Occipital lobe (tissue), 2 donors: ENCODE data around the gene USP49. TPM values are rescaled to one million over a fixed set of nuclear protein-coding genes. Genes with fewer than 3 reads are reported as not detected.
"Not testable (repeated sequence)": the region's sequence is repeated elsewhere in the genome, so short reads cannot be mapped to it uniquely, and the experiment has no call there.

ENCODE experiments used
- DNase-seq: peaks from one replicate; lab custom pipeline; 2025; lab: John Stamatoyannopoulos, UW
- total RNA-seq: library from RNA; depleted of rRNA; stranded (reverse); fragments of >200 nt; gene quantifications from one replicate; pipeline ENCODE4 v1.2.3, GENCODE V29; 2014

Gene USP49
- 12.5 TPM for total RNA-seq

DNA sequence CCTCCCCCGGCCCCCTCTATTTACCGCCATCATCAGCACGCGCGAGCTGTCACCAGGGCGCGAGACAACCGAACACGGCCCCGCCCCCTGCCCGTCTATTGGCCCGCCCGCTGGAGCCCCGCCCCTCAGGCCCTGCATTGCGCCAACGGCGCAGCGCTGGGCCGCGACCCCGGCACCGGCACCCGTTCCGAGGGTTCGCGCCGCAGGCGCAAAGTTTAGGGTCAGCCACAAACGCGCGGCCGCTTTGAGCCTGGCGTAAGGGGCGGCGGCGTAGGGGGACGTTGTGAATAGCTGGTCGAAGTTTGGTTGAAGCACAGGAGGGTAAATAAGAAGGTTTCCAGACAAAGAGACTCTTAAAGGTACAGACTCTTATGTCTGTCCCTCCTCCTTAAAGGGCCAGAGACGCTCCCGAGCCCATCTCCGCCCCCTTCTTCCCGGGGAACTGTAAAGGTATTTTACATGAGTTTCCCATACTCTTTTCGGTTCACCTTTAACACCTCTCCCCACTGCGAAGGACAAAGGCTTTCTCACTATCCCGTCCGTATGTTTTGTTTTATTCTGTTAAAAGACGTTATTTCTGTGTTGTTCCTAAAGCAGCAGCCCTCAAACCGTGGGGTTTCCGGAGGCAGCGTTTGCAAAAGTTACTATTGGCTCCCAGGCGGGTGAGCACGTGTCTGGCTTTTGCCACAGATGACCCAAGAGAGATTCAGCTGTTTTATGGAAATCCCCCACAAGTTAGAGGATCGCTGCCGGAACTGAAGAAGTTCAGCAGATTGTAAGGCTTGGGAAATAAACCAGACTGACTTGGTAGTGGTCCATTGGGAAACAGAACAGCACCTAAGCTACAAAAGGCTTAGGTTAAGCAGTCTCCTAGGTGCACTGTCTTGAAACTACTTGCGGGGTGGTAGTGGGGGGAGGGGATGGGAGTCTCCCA lies at the start of gene USP49:
Gene USP49 (minus strand): TSS at position 76 of the 934 bp plus-strand sequence. CDS start 88,392 bp downstream, outside the sequence.
- peak; percentile 88 for DNase-seq

DNA sequence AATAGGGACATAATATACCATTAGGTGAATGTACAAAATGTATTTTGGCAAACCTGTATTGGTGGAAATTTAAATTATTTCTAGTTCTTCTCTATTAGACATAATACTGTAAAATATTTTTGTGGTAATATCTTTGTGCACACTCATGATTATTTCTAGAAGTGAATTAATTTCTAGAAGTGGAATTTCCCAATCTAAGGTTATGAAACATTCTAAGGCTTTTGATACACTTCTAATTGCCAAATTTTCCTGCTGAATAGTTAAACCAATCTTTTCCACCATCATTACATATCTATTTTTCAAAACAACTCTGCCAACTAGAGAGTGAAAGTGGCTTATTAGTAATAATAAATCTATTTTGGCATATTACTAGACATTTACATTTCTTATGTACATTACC lies 48.3 kb upstream of the USP49 start:
- DNase-seq: no peak

DNA sequence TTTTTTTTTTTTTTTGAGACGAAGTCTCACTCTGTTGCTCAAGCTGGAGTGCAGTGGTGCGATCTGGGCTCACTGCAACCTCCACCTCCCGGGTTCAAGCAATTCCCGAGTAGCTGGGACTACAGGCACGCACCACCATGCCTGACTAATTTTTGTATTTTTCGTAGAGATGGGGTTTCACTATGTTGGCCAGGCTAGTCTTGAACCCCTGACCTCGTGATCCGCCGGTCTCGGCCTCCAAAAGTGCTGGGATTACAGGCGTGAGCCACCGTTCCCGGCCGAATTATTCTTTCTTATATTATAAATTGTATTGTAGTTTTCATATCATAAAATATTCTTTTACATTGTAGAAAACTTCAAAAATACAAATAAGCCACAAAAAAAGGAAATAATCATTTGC lies 47.7 kb upstream of the USP49 start:
- not testable (repeated sequence) for DNase-seq

DNA sequence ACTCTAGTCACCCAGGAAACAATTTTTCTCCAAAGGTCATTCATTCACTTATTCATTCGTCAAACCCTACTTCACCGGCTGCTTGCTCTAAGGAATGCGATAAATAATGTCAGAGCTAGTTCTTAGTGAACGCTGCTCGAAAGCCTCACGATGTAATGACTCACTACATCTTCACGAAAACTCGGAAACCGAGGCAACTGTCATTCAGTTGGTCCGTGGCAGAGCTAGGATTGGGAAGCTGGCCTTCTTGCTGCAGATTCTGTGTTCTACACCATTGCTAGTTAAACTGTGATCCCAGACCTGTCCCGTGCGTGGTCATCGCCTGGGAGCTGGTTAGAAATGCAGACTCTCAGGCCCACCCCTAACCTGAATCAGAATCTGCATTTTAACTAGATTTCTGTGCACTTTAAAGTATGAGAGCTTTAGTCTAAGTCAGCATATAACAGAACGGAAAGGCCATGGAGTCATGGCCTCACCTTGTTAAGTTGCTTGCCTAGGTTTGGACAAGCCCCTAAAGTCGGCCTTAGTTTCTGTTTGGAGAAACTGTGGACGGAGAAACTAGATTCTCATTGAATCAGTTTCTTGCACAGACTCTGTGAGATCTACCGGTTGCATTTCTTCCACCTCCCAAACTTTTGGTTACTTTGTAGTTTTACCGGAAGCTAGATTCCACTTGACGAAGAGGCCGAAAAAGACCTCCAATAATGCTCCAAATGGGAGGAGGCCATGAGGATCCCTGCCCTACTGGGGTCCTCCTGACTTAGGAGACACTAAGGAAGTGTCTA lies 47.1 kb upstream of the USP49 start:
- DNase-seq: no peak

DNA sequence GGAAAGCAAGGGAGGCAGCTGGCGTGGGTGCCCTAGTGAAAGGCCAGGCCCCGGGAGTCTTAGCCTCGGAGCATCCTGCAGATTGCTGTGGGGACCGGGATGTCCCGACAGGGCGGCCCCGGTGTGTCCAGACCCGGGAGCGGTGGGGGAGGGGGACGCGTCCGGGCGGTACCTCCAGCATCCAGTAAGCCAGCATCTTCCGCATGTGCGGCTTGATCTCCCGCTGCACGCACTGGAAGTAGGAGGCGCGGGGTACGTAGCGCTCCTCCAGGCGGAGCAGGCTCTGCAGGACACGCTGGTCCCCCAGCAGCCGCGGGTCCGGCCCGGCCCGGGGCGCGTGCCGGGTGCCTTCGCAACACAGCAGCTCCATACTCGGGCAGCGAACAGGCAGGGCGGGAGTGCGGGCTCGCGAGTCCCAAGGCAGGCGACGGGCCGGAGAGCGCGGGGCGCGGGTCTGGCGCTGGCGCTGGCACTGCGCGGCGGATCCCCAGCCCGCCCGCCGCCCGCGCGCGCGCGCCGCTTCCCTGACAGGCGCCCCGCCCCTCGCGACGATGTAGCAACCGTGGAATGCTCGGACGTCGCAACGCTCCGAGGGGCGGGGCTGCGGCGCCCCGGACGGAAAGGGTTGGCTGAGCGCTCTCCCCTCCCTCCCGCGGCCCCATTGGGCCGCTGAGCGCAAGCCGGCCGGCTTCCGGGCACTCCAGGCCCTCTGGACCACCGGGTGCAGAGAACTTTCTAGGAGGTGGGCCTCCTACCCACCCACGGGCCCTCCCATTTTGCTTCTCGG lies 46.3 kb upstream of the USP49 start, which contains the start of gene CCND3:
Gene CCND3 (minus strand): TSS at position 529 of the 787 bp plus-strand sequence. CDS start 159 bp downstream, at position 370.
- DNase-seq: peak; percentile 85

DNA sequence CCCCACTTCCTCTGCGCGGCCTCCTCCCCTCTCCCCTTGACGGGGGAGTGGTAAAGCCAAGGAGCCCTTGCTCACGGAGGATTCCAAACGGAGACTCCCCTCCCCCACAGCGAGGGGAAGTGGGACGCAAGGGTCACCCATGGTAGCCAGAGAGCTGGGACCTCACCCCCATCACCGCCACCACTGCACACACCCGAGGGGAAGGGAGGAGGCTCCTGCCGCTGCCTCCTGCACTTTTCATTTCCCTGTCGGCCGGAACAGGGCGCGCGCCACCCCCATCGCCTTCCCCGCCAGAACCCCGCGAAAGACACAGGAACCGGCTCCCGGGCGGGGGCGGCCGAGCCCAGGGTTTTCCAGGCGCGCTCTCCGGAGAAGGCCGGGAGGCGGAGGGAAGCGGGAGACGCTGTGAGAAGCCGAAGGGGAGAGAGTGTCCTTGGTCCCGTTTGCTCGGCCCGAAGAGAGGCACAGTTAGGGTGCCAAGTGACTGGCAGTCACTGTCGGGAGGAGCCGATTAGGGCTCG lies 45.6 kb upstream of the USP49 start:
- peak; percentile 58 for DNase-seq

DNA sequence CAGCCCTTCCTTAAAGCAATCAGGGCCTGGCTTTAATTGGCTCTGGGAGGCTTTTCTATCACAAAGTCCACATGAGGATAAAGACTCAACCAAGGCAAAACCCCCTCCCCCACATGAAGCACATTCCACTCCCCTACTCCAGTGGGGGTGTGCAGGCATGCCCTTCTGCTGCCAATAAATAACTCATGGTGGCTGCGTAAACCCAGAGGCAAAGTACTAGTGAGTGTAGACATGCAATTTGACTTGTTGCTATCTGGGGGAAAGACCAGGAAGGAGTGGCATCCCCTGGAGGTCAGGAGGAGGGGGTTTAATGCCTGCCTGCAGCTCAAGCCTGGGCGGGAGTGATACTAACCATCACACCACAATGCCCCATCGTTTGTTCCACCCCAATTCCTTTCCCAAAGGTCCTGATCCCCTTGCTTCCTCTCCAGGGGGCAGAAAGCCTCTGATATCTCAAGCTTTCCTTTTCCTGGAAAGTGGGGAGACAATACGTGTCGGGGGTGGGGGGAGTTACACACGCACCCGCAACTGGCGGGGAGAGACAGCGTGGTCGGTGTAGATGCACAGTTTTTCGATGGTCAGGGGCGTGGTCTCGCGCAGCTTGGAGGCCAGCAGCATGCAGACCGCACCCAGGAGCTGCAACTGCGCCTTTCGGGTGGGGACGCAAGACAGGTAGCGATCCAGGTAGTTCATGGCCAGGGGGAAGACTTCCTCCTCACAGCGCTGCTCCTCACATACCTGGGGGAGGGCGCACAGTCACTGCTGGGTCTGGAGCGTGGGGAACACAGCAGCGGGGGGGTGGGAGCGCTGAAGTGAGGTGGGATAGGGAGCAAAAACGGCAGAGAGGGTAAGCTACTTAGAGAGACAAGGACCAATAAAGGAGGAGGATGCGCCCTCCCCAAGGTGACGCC lies 44.9 kb upstream of the USP49 start:
- DNase-seq: no peak

DNA sequence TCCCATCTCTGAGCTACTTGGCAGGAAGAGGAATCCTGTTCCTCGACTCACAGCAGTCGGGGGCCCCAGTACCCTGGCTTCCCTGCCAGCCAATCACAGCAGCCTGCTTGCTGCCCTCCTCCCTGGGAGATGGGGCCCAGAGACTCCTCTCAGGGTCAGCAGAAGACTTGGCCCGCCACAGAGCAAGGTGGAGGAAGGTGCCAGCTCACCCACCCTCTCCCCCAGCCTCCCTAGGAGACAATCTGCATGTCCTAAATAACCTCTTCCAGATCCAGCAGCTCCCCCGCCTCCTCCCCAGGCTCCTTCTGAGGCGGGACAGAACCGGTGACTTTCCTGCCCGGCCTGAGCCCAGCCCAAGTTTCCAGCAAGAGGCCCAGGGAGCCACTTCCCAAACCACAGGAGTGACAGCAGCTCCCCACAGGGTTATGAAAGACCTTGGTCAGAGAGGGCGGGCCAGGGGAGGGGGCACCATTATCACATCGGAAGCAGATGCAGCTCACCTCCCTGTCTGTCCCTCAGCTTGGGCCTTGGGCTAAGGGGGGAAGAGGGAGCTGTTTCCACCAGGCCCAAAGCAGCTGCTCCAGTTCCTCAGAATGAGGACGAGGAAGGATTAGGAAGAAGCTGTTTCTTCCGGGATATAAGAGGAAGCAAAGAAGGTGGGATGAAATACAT lies 44.1 kb upstream of the USP49 start:
- peak; percentile 15 for DNase-seq

DNA sequence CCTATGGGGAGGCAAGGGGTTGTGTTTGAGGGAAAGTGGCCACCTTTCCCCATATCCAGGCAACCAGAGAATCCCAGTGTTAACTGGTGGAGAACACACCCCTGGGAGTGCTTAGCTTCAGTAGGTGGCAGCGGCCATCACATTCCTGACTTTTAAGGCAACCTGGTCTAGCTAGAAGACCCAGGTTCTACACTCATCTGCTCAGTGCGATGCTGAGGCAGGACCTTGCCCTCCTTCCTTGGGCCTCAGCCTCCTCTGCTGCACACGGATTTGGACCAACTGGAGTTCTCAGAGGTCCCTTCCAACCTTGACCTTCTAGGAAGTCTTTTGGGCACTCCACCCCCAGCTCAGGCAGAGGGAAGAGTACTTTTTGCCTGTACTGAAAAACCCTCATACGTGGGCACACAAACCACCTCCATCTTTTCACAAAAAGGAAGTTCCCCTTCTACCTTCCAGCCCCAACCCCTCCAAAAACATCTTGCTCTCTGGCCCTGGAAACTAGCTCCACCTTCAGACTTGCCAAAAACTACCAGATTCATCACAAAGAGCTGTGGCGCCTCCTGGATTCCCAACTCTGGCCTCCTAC lies 43.5 kb upstream of the USP49 start:
- no peak for DNase-seq

DNA sequence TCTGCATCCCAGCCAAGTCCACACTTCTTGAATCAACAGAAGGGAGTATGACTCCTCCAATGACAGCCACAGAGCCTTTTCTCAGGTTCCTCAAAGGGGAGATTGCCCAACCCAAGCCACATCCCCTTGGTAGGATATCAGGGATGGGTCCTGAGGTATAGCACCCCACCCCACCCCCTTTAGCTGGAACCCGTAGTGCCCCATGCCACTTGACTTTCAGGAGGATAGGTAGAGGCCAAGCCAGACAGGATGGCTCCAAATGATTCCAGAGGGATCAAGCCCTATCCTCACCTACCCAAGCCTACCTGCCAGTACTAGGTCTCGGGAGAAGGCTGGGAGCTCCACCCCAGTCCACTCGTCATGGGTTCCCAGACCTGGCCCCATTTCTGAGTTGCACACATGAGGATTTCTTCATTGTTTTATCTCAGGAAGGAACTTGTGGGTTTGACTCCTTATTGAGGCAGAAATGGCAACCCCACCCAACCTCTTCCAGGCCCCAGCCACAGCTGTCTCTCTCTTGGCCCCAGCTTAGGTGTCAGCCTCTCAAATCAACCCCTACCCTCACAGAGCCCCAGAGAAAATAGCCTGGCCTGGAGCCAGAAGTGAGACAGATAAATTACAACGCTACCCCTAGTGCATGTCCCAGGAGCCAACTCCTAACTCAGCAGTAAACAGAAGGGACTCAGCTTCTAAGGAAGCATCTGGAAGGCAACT lies 42.8 kb upstream of the USP49 start:
- no peak for DNase-seq

DNA sequence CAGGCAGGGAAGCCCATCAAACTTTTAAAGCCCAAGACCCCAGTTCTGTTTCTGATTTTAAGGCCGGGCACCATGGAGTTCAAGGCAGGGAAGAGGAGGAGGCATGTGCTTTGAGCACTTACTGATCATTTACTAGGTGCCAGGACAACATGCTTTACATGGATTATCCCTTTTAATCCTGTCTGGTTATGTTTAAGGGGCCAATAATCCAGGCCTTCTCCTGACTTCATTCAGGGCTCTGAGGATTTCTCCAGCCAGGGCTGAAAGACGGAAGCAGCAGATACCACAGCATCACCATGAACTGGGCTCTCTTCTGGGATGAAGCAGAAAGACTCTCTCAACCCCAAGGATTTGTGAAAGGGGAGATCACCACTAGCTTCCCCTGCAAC lies 42.3 kb upstream of the USP49 start:
- DNase-seq: no peak

DNA sequence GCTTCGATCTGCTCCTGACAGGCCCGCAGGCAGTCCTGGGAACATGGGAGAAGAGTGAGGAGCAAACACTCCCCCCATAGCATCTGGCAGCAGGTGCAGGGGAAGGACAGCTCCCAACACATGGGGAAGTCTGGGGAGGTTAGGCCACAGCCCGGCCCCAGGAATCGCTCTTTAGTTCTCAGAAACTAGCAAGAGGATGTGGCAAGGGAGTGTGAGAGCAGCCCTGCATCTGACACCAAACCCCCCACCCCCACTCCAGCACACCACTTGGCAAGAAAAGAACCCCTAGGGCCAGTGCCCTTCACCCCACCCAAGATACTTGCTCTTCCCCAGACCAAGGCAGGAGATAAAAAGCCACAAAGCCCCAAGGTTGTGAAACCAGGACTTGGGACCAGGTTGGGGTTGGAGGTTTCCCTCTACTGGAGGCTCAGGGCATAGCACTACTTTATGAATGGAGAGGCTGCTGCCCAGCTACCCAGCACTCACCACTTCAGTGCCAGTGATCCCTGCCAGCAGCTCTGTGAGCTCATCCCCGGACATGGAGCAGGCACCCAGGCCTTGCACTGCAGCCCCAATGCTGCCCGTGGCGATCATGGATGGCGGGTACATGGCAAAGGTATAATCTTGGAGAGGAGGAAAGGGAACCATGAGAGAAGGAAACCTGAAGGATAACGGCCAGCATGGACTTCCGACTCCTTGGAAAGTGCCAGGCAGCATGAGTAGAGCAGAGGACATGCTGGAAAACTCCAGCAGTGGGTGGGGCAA lies 41.1 kb upstream of the USP49 start:
- DNase-seq: peak; percentile 70

DNA sequence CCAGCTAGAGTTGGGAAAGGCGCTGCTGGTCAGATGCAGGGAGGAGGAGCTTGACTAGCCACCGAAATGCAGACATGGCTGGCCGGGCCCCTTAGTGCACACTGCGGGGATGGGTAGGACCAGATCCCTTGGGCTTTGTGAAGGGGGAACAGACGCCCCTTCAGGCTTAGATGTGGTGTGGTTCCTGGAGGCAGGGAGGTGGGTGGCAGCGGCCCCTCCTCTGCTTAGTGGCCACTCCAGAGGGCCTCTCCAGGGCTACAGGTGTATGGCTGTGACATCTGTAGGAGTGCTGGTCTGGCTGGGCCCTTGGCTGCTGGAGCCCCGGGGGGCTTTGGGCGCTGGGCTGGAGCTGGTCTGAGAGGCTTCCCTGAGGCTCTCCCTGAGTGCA lies 40.5 kb upstream of the USP49 start:
- DNase-seq: no peak

DNA sequence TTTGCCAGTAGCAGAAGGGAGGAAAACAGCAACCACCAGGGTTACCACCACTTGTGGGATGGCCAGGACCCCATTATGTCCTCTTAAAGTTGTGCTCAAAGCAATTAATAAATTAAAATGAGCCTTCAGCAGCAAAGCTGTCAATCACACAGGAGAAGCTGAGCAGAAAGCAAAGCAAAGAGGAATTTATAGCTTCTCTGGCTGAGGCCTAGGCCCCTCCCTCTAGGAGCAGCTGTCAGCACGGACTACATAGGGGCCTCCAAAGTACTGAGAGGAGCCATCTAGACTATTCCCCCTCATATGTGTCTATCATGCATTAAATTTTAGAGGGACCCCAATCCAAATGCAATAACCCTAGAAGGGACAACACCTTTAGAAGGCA lies 40.0 kb upstream of the USP49 start:
- DNase-seq: no peak

DNA sequence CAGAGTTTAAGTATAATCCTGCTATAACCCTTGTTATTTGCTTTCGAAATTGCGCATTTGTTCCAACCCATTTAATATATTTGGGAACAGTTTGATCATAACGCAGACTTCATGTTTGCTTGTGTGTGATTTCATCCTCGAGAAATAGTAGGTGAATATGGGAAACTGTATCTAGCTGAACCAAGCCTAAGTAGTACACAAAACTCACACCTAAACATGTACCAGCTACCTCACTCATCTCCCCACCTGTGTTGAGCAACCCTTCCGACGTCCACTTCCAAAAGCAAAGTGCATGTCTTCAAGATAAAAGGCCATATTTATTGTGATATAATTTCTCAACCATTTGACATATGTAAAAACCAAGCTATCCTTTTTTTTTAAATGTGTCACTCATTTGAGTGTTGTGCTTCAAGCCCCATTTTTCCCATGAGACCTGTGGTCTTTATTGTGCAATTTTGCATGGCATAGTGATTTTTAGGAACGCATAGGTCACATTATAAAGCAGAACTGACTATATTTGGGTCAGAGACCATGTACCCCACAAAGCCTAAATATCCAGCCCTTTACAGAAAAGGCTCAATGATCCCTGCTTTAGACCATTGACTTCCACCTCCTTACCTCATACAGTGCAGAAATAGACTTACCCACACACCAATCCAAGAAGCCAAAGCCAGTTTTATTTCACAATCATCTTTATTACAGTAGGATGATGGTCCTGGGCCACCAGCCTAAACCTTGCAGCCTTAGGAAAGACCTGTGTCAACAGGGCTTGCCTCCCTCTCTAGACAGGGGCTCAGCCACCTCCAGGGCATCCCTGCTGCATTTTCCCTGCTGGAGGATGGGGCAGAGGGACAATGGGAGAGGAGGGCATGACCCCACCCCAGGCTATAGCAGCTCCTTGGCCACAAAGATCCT lies 39.4 kb upstream of the USP49 start:
- no peak for DNase-seq

DNA sequence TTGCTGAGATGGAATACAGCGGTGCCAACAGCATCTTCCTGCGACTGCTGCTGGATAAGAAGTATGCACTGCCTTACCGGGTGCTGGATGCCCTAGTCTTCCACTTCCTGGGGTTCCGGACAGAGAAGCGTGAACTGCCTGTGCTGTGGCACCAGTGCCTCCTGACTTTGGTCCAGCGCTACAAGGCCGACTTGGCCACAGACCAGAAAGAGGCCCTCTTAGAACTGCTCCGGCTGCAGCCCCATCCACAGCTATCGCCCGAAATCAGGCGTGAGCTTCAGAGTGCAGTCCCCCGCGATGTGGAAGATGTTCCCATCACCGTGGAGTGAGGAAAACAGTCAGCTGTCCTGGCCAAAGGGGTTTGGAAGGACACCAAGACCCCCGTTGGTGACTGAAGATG lies 37.2 kb upstream of the USP49 start:
- DNase-seq: no peak

DNA sequence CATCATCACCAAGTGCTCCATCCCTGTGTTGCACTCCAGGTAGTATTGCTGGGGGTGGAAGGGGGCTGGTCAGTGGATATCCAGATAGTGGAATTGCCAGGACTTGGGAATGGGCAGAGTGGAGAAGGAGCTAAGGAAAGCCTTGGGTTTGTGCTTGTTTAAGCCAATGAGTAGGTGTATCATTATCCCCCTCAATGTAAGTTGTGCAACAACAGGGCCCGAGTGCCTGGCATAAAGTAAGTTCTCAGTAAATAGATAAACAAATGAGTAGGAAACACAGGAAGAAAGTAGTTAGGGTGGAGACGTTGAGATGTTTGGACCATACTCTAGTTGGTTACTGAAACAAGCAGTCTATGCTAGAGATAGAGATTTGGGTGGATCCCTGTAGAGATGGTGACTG lies 36.6 kb upstream of the USP49 start:
- no peak for DNase-seq
